Body of pancreas (tissue), 4 donors: ENCODE measurements around the gene CMSS1. TPM values are rescaled to one million over a fixed set of nuclear protein-coding genes. Genes with fewer than 3 reads are reported as not detected.

Source experiments
- ATAC-seq: fragments of 150-250 bp; one replicate; pipeline ENCODE4 v1.9.1; 2016
- DNase-seq, 4 donors: peaks; one replicate each; pipeline ENCODE4 v3.0.0-alpha.2; 2019
- H3K27ac ChIP-seq, 4 donors: fragments of 200-600 bp; sonication (generic); 1 replicate in 3 of 4; 2 replicates in 1 of 4; pipeline versions ENCODE4 v1.5.1 to v1.6.1; 2016 to 2019; ENCODE audit warnings: mild to moderate bottlenecking in 1 of 4, mixed read lengths in 1 of 4, moderate library complexity in 1 of 4
- H3K27me3 ChIP-seq, 2 donors: fragments of 200-600 bp; sonication (generic); one replicate each; pipeline ENCODE4 v1.6.0; 2016; ENCODE audit warnings: mild to moderate bottlenecking in 1 of 2
- H3K36me3 ChIP-seq, 2 donors: fragments of 200-600 bp; sonication (generic); replicated peaks in 1 of 2; 2 replicates each; pipeline ENCODE4 v1.5.1; 2016; ENCODE audit warnings: low read depth in 2 of 2; ENCODE audit not compliant: insufficient read depth in 1 of 2
- H3K4me1 ChIP-seq: fragments of 200-600 bp; sonication (generic); one replicate; pipeline ENCODE4 v1.6.0; 2016
- H3K4me3 ChIP-seq, 2 donors: fragments of 200-600 bp; sonication (generic); 1 replicate in 1 of 2; 2 replicates in 1 of 2; pipeline ENCODE4 v1.5.1; 2016 to 2019
- H3K9me3 ChIP-seq, 3 donors: fragments of 200-600 bp; sonication (generic); 1 replicate in 2 of 3; 2 replicates in 1 of 3; pipeline ENCODE4 v1.5.1; 2016
- POLR2A ChIP-seq, 3 donors: fragments of 450-650 bp; IDR thresholded peaks; one replicate each; pipeline ENCODE4 v1.6.1; 2016; ENCODE audit warnings: antibody characterized with exemption in 3 of 3, mild to moderate bottlenecking in 2 of 3
- WGBS, 2 donors: methylation state at CpG; one replicate each; pipeline ENCODE4 v1.1.5; 2017; 5-methylcytosine and 5-hydroxymethylcytosine counted together
- intact Hi-C: fragments of 100-400 bp; cut with DNase I; formaldehyde crosslinking; loops from one replicate; pipeline ENCODE4 v1.15.1; 2023
- total RNA-seq, 2 donors: library from RNA; depleted of rRNA; stranded (reverse); fragments of >200 nt; gene quantifications; one replicate each; pipeline ENCODE4 v1.1.0, GENCODE V29; 2016
- TF ChIP-seq, protein P1 (sequence below), 7 experiments: fragments of 450-650 bp in 4 of 7; fragments of 200-600 bp in 3 of 7; sonication (generic) in 3 of 7; IDR thresholded peaks; one replicate each; pipeline ENCODE4 v1.5.1; 2016 to 2019; ENCODE audit warnings: antibody characterized with exemption in 7 of 7

Gene CMSS1
- total RNA-seq, 2 donors from 2014 or later = 3.9 to 21.4 TPM

DNA sequence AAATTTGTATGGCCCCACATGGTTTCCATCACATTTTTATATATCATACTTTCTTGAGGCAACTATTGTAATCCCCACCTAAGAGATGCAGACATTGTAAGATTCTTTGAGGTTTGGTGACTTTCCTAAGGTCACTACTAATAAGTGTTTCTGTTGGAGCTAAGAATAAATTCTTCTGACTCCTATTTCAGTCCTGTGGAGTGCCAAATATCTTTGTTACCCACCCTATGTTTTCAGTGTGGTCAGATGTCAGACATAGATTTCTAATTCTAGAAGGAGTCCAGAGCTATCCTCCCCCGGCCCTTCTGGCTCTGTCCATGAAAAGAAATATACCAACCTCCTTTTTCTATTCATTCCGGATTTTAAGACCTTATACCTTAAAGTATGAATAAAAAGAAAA lies 342.9 kb downstream of the CMSS1 start:
- Histone ChIP-seq H3K9me3 (peaks cover 0 to 2% (median 0%) of the 10 kb centered on the region in 3 donors), H3K27ac (no peak overlapping the region), H3K27me3 (no peaks in the 10 kb centered on the region), H3K36me3 (no peaks in the 10 kb centered on the region), H3K4me3 (no peak overlapping the region), H3K4me1 (peaks cover 9% of the 10 kb centered on the region)
- no peak for ATAC-seq
- no peak for DNase-seq
- 83 to 93% methylated on average over 2 of the region's 2 CpGs for WGBS, 2 donors
- TF ChIP-seq POLR2A (IDR thresholded peaks at IDR 0.05) = no peak
- TF ChIP-seq, protein P1, sequence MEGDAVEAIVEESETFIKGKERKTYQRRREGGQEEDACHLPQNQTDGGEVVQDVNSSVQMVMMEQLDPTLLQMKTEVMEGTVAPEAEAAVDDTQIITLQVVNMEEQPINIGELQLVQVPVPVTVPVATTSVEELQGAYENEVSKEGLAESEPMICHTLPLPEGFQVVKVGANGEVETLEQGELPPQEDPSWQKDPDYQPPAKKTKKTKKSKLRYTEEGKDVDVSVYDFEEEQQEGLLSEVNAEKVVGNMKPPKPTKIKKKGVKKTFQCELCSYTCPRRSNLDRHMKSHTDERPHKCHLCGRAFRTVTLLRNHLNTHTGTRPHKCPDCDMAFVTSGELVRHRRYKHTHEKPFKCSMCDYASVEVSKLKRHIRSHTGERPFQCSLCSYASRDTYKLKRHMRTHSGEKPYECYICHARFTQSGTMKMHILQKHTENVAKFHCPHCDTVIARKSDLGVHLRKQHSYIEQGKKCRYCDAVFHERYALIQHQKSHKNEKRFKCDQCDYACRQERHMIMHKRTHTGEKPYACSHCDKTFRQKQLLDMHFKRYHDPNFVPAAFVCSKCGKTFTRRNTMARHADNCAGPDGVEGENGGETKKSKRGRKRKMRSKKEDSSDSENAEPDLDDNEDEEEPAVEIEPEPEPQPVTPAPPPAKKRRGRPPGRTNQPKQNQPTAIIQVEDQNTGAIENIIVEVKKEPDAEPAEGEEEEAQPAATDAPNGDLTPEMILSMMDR (IDR thresholded peaks at IDR 0.05) = no peak
- intact Hi-C loops = no loop called here

DNA sequence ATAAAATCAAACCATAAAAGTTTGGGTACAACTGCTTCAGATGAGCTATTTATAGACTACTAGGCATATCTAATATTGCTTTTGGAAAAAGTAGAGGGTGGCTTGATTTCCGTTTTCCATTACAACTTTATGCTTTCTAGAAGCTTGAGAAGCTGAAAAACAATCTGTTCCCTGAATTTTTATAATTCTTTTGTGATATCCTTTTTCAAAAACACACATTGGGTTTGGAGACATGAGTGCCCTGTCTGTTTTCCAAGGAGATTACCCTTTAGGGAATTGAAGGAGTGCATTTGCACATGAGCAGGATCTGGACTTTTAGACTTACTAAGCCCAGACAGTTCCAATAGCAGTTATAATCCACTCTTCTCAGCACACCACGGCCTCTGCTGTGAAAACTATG lies 346.1 kb downstream of the CMSS1 start:
- no peaks in the 10 kb centered on the region for H3K9me3 ChIP-seq
- no peak for TF ChIP-seq POLR2A (IDR thresholded peaks at IDR 0.05)
- TF ChIP-seq, protein P1 (IDR thresholded peaks at IDR 0.05) = no peak
- no peak overlapping the region for H3K4me3 ChIP-seq
- no peaks in the 10 kb centered on the region for H3K27me3 ChIP-seq
- H3K27ac ChIP-seq = no peak overlapping the region
- 76 to 81% methylated on average over 2 of the region's 2 CpGs for WGBS, 2 donors
- peaks cover 9% of the 10 kb centered on the region for H3K4me1 ChIP-seq
- DNase-seq (no peak), ATAC-seq (no peak)
- intact Hi-C loops = no loop called here
- H3K36me3 ChIP-seq = peaks cover 0 to 2% of the 10 kb centered on the region in 2 donors

DNA sequence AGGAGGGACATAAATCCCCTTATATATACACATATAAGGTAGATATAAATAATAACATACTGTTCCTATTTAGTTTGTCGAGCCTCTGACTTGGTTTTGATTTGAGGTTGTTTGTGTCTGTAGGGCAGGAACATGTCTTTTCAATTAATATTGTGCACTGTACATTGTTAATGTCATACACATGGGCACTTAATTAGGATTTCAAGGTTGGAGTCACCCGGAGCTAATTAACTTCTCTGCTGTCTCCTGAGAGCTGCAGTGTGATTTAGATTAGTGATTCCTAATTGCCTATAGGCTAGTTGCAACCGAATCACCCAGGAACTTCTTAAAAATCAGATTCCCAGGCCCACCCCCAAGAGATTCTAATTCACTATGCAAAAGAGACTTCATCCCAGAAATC lies 347.1 kb downstream of the CMSS1 start:
- Histone ChIP-seq H3K4me3 (no peak overlapping the region), H3K9me3 (no peaks in the 10 kb centered on the region), H3K36me3 (peaks cover 0 to 2% of the 10 kb centered on the region in 2 donors), H3K4me1 (no peaks in the 10 kb centered on the region), H3K27ac (no peak overlapping the region), H3K27me3 (no peaks in the 10 kb centered on the region)
- TF ChIP-seq, protein P1 (IDR thresholded peaks at IDR 0.05) = no peak
- TF ChIP-seq POLR2A (IDR thresholded peaks at IDR 0.05) = no peak
- 79 to 87% methylated on average over 3 of the region's 3 CpGs for WGBS, 2 donors
- ATAC-seq (no peak), DNase-seq (no peak)
- intact Hi-C loops = no loop called here

DNA sequence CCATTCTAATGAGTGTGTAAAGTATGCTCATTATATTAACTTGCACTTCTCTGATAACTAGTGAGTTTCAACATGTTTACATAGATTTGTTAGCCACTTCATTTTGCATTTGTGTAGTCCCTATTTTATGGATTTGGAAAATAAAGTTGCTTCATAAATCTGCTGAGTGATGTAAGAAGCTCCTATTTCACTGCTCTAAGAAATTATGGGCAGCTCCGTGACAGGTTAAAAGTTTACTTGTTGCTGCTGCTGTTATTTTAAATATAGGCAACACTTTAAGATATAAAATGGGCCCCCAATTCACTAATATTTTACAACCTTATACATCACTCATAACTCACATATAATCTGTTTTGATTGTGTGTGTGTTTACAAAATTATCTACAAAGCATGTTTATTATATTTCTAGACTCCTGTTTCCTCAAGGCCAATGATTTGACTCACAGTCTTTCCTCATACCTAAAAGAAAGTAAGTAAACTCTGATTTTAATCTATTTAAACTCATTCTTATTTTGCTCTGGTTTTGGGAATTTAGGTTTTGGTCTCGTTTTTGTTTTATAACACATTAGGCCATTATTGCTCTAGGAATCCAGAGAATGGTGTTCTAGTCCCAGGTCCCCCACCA lies 348.4 kb downstream of the CMSS1 start:
- no peak for ATAC-seq
- WGBS, 2 donors = 89 to 92% methylated on average over 2 of the region's 2 CpGs
- Histone ChIP-seq H3K36me3 (peaks cover 0 to 2% of the 10 kb centered on the region in 2 donors), H3K4me1 (no peaks in the 10 kb centered on the region), H3K27me3 (no peaks in the 10 kb centered on the region), H3K27ac (no peak overlapping the region), H3K4me3 (no peak overlapping the region), H3K9me3 (no peaks in the 10 kb centered on the region)
- intact Hi-C loops = no loop called here
- TF ChIP-seq, protein P1 (IDR thresholded peaks at IDR 0.05) = no peak
- TF ChIP-seq POLR2A (IDR thresholded peaks at IDR 0.05) = no peak
- DNase-seq = no peak
